CD8-positive, alpha-beta memory T cell (primary cell): ENCODE measurements around the gene PEX26. TPM values are rescaled to one million over a fixed set of nuclear protein-coding genes. Genes with fewer than 3 reads are reported as not detected.
A peak's percentile ranks its signal among the peaks of the same experiment; 100 is the strongest.

Experiments used
- CTCF ChIA-PET: fragments of 350-600 bp; sonication (Branson Sonifier 250); formaldehyde crosslinking; loops from one replicate; lab custom pipeline; 2021; ENCODE audit warnings: antibody characterized with exemption; lab: Charles Lee
- POLR2A ChIA-PET: fragments of 350-600 bp; sonication (Branson Sonifier 250); formaldehyde crosslinking; loops from one replicate; lab custom pipeline; 2021; ENCODE audit warnings: antibody characterized with exemption; lab: Charles Lee
- DNase-seq, 5 donors: peaks; one replicate each; pipeline versions ENCODE4 v3.0.0 to v3.0.0-alpha.2; 2020 to 2022; ENCODE audit warnings: mixed read lengths in 1 of 5
- H3K27ac ChIP-seq: one replicate; pipeline ENCODE4 v1.7.0; 2013; ENCODE audit warnings: low read depth, mild to moderate bottlenecking, low read length, moderate library complexity
- H3K27me3 ChIP-seq: 2 replicates; pipeline ENCODE4 v1.7.0; 2013; ENCODE audit warnings: low read length, mild to moderate bottlenecking; ENCODE audit not compliant: insufficient read depth, poor library complexity, severe bottlenecking
- H3K36me3 ChIP-seq: 2 replicates; pipeline ENCODE4 v1.7.0; 2013; ENCODE audit warnings: mild to moderate bottlenecking, low read length, moderate library complexity; ENCODE audit not compliant: insufficient read depth
- H3K4me1 ChIP-seq: 2 replicates; pipeline ENCODE4 v1.7.0; 2013; ENCODE audit warnings: mild to moderate bottlenecking, low read length, moderate library complexity; ENCODE audit not compliant: insufficient read depth
- H3K4me3 ChIP-seq: 2 replicates; pipeline ENCODE4 v1.7.0; 2013; ENCODE audit warnings: mild to moderate bottlenecking, low read length
- H3K9me3 ChIP-seq: 2 replicates; pipeline ENCODE4 v1.7.0; 2013; ENCODE audit warnings: mild to moderate bottlenecking, low read length
- H3K27ac Mint-ChIP-seq, 8 donors: one replicate each; pipeline ENCODE4 v1.8.0; 2020 to 2021; ENCODE audit warnings: mixed read lengths in 8 of 8, mild to moderate bottlenecking in 6 of 8, inconsistent platforms in 3 of 8, moderate library complexity in 3 of 8
- H3K27me3 Mint-ChIP-seq, 2 donors: one replicate each; pipeline ENCODE4 v1.8.0; 2020 to 2021; ENCODE audit warnings: mixed read lengths in 2 of 2, mild to moderate bottlenecking in 1 of 2, moderate library complexity in 1 of 2
- H3K36me3 Mint-ChIP-seq, 3 donors: one replicate each; pipeline ENCODE4 v1.8.0; 2020 to 2021; ENCODE audit warnings: mixed read lengths in 3 of 3, inconsistent platforms in 1 of 3, mild to moderate bottlenecking in 1 of 3
- H3K4me1 Mint-ChIP-seq, 3 donors: one replicate each; pipeline ENCODE4 v1.8.0; 2020 to 2021; ENCODE audit warnings: mixed read lengths in 3 of 3, inconsistent platforms in 1 of 3, mild to moderate bottlenecking in 1 of 3
- H3K4me3 Mint-ChIP-seq, 7 donors: one replicate each; pipeline ENCODE4 v1.8.0; 2020 to 2021; ENCODE audit warnings: mixed read lengths in 7 of 7, mild to moderate bottlenecking in 6 of 7, moderate library complexity in 4 of 7, inconsistent platforms in 2 of 7
- H3K9me3 Mint-ChIP-seq, 5 donors: one replicate each; pipeline ENCODE4 v1.8.0; 2020 to 2022; ENCODE audit warnings: mixed read lengths in 5 of 5, mild to moderate bottlenecking in 3 of 5, moderate library complexity in 2 of 5, inconsistent platforms in 1 of 5
- polyA plus RNA-seq: library from polyadenylated mRNA; unstranded; fragments of 300-500 nt; fragmentation: Illumina TruSeq; gene quantifications from one replicate; pipeline ENCODE4 v1.2.3, GENCODE V29; 2021
- total RNA-seq, 2 experiments: library from RNA; stranded (reverse); gene quantifications; one replicate each; pipeline ENCODE4 v1.2.3, GENCODE V29; 2021

Gene PEX26
- total and polyA plus RNA-seq, 3 experiments from 2014 or later = 6.0 to 59.3 (median 56.7) TPM

DNA sequence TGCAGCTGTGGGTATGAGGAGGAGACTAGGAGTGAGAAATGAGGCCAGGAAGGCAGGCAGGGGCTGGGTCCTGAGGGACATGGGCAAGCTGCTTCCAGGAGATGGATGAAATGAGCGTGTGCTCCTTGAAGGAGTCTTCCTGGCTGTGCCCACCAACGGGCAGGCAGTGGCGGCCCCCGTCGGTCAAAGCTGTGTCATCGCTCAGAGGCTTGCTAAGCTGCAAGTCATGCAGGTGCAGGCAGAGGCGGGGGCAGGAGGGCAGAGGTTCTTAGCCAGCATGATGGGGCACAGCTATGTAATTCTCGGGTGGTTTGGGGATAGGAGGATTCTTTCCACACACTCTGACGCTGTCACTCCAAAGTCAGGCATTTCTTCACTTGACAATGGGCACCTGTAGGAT, 12.5 kb upstream of the PEX26 start:
- Mint-ChIP-seq H3K27ac (no peak overlapping the region), H3K4me1 (no peaks in the 10 kb centered on the region), H3K27me3 (peaks cover 34 to 69% of the 10 kb centered on the region in 2 donors), H3K9me3 (no peaks in the 10 kb centered on the region), H3K4me3 (peak overlapping the region in 1 of 7 donors; percentile 5), H3K36me3 (no peaks in the 10 kb centered on the region)
- POLR2A ChIA-PET = no interaction called here
- Histone ChIP-seq H3K36me3 (no peaks in the 10 kb centered on the region), H3K27me3 (peaks cover 23% of the 10 kb centered on the region), H3K9me3 (no peaks in the 10 kb centered on the region), H3K4me1 (no peaks in the 10 kb centered on the region), H3K27ac (no peak overlapping the region), H3K4me3 (no peak overlapping the region)
- no peak for DNase-seq
- CTCF ChIA-PET = no interaction called here

DNA sequence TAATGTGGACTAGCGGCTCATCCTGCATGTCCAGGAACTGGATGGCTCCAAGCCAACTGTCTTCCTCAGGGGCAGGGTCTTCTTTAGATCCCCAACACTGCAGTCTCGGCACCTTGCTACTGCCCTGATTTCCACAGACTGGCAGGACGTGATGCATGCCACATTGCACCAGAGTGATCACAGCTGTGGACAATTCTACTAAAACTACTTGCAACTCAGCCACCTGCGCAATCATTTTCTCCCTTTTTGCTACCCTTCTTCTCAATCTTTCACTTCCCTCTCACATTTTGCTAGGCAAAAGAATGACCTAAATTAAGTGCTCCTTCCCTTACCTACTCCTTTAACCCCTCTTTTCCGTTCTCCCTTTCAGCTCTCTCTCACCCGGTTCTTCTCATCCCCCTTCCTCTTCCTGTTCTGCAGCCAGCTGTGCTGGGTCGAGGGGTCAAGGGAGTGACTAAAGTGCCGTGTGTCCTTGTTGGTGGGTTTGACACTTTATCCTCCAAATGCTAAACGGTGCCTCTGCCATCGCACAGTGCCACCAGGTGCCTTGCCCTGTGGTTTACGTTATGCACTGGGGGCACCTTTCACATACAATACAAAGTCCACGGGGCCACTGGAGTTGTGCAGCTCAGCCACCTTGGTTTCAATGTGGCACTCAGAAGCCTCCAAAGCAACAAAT, 11.5 kb upstream of the PEX26 start:
- Histone ChIP-seq H3K9me3 (no peaks in the 10 kb centered on the region), H3K4me1 (no peaks in the 10 kb centered on the region), H3K36me3 (no peaks in the 10 kb centered on the region), H3K27ac (no peak overlapping the region), H3K27me3 (peaks cover 23% of the 10 kb centered on the region), H3K4me3 (no peak overlapping the region)
- Mint-ChIP-seq H3K4me3 (no peak overlapping the region), H3K27me3 (peaks cover 34 to 67% of the 10 kb centered on the region in 2 donors), H3K27ac (peak overlapping the region in 2 of 8 donors; percentile 2 to 53), H3K4me1 (no peaks in the 10 kb centered on the region), H3K9me3 (no peaks in the 10 kb centered on the region), H3K36me3 (no peaks in the 10 kb centered on the region)
- POLR2A ChIA-PET = interaction anchor here (0.6 kb wide), 1 partner anchor 330 kb away, joined by 4 read pairs; no protein-coding TSS in a partner anchor
- no peak for DNase-seq
- CTCF ChIA-PET = interaction anchor here (1.6 kb wide), 1 partner anchor 9 kb away, joined by 4 read pairs; no protein-coding TSS in a partner anchor

DNA sequence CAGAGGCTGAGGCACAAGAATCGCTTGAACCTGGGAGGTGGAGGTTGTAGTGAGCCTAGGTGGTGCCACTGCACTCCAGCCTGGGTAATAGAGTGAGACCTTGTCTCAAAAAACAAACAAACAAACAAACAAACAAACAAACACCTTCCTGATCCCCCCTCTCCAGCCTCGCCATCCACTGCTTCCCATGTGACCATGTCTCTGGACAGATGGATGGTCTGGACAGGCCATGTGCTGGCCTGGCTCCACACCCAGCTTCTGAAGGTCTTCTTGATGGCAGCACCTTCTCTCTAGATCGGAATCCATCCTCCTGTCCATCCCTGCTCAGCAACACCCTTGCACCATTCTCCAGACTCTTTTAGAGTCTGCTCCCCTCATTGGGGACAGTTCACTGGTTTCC, 10.7 kb upstream of the PEX26 start:
- peaks cover 34 to 65% of the 10 kb centered on the region in 2 donors for H3K27me3 Mint-ChIP-seq
- H3K4me1 Mint-ChIP-seq = no peaks in the 10 kb centered on the region
- H3K27ac ChIP-seq = no peak overlapping the region
- DNase-seq = no peak
- peaks cover 23% of the 10 kb centered on the region for H3K27me3 ChIP-seq
- H3K4me3 Mint-ChIP-seq = no peak overlapping the region
- H3K36me3 Mint-ChIP-seq = no peaks in the 10 kb centered on the region
- CTCF ChIA-PET = interaction anchor here (1.6 kb wide), 1 partner anchor 9 kb away, joined by 4 read pairs; no protein-coding TSS in a partner anchor
- no peak overlapping the region for H3K4me3 ChIP-seq
- no peaks in the 10 kb centered on the region for H3K9me3 Mint-ChIP-seq
- H3K9me3 ChIP-seq = no peaks in the 10 kb centered on the region
- H3K36me3 ChIP-seq = no peaks in the 10 kb centered on the region
- POLR2A ChIA-PET = no interaction called here
- H3K27ac Mint-ChIP-seq = no peak overlapping the region
- H3K4me1 ChIP-seq = no peaks in the 10 kb centered on the region

- Mint-ChIP-seq H3K36me3 (no peaks in the 10 kb centered on the region), H3K4me1 (no peaks in the 10 kb centered on the region), H3K27ac (no peak overlapping the region), H3K4me3 (no peak overlapping the region), H3K27me3 (peaks cover 31 to 60% of the 10 kb centered on the region in 2 donors), H3K9me3 (no peaks in the 10 kb centered on the region)
- no peak for DNase-seq
- CTCF ChIA-PET = interaction anchor here (1.3 kb wide), 1 partner anchor 238 kb away, joined by 3 read pairs; no protein-coding TSS in a partner anchor
- no peak overlapping the region for H3K27ac ChIP-seq
- H3K36me3 ChIP-seq = no peaks in the 10 kb centered on the region
- POLR2A ChIA-PET = no interaction called here
- H3K4me1 ChIP-seq = no peaks in the 10 kb centered on the region
- peaks cover 23% of the 10 kb centered on the region for H3K27me3 ChIP-seq
- H3K9me3 ChIP-seq = no peaks in the 10 kb centered on the region
- no peak overlapping the region for H3K4me3 ChIP-seq
Measured at GRCh38 chr22:18067548-18068341, 10.0 kb upstream of the PEX26 start.

GRCh38 chr22:18068381-18068988, 9.3 kb upstream of the PEX26 start:
- no peaks in the 10 kb centered on the region for H3K9me3 Mint-ChIP-seq
- CTCF ChIA-PET = interaction anchor here (1.3 kb wide), 1 partner anchor 238 kb away, joined by 3 read pairs; no protein-coding TSS in a partner anchor
- peaks cover 23% of the 10 kb centered on the region for H3K27me3 ChIP-seq
- H3K4me1 ChIP-seq = no peaks in the 10 kb centered on the region
- no peak for DNase-seq
- H3K4me3 ChIP-seq = no peak overlapping the region
- H3K36me3 ChIP-seq = no peaks in the 10 kb centered on the region
- no peaks in the 10 kb centered on the region for H3K9me3 ChIP-seq
- no peak overlapping the region for H3K4me3 Mint-ChIP-seq
- no peaks in the 10 kb centered on the region for H3K4me1 Mint-ChIP-seq
- no peaks in the 10 kb centered on the region for H3K36me3 Mint-ChIP-seq
- POLR2A ChIA-PET = no interaction called here
- peaks cover 26 to 52% of the 10 kb centered on the region in 2 donors for H3K27me3 Mint-ChIP-seq
- no peak overlapping the region for H3K27ac ChIP-seq
- H3K27ac Mint-ChIP-seq = no peak overlapping the region

- no peak overlapping the region for H3K4me3 ChIP-seq
- POLR2A ChIA-PET = no interaction called here
- H3K36me3 Mint-ChIP-seq = no peaks in the 10 kb centered on the region
Measured at GRCh38 chr22:18069041-18069440, 8.7 kb upstream of the PEX26 start.

DNA sequence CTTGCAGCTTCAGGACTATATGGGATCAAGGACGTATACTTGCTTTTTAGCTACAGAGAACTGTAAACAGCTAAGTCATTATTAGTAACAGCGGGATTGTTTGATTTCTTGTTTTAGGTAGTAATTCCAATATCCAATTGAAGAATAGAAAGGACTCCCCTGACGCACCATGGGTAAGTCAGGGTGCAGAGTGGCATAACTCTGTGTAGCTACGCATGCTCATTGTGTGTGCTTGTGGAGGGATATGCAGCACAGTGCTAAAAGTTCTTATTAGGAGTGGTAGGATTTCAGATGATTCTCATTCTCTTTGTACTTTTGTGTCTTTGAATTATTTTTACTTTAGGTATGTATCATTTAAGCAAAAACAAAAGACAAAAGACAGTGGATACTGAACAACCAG, 7.7 kb upstream of the PEX26 start:
- Histone ChIP-seq H3K4me3 (no peak overlapping the region), H3K9me3 (no peaks in the 10 kb centered on the region), H3K27me3 (peaks cover 16% of the 10 kb centered on the region), H3K4me1 (no peaks in the 10 kb centered on the region), H3K27ac (no peak overlapping the region), H3K36me3 (no peaks in the 10 kb centered on the region)
- DNase-seq = no peak
- no peaks in the 10 kb centered on the region for H3K4me1 Mint-ChIP-seq
- H3K4me3 Mint-ChIP-seq = no peak overlapping the region
- H3K9me3 Mint-ChIP-seq = no peaks in the 10 kb centered on the region
- POLR2A ChIA-PET = no interaction called here
- no peak overlapping the region for H3K27ac Mint-ChIP-seq
- CTCF ChIA-PET = no interaction called here
- H3K27me3 Mint-ChIP-seq = peaks cover 15 to 40% of the 10 kb centered on the region in 2 donors
- no peaks in the 10 kb centered on the region for H3K36me3 Mint-ChIP-seq

More at GRCh38 chr22:18069041-18069440, 8.7 kb upstream of the PEX26 start:
- DNase-seq = no peak
- Histone ChIP-seq H3K27ac (no peak overlapping the region), H3K9me3 (no peaks in the 10 kb centered on the region), H3K27me3 (peaks cover 23% of the 10 kb centered on the region), H3K36me3 (no peaks in the 10 kb centered on the region), H3K4me1 (no peaks in the 10 kb centered on the region)
- H3K4me3 Mint-ChIP-seq = no peak overlapping the region
- H3K9me3 Mint-ChIP-seq = no peaks in the 10 kb centered on the region
- peaks cover 23 to 49% of the 10 kb centered on the region in 2 donors for H3K27me3 Mint-ChIP-seq
- CTCF ChIA-PET = interaction anchor here (1.3 kb wide), 1 partner anchor 239 kb away, joined by 3 read pairs; no protein-coding TSS in a partner anchor
- no peaks in the 10 kb centered on the region for H3K4me1 Mint-ChIP-seq
- no peak overlapping the region for H3K27ac Mint-ChIP-seq
